GM19455 (cell line): Measurements from ENCODE around the gene FAM98C.
A peak's percentile ranks its signal among the peaks of the same experiment; 100 is the strongest.
"Not testable (repeated sequence)": the region's sequence is repeated elsewhere in the genome, so short reads cannot be mapped to it uniquely, and the experiment has no call there.

ENCODE experiments used
- ATAC-seq: cut with Tn5 transposase; IDR thresholded peaks from one replicate; pipeline ENCODE4 v1.9.1; 2021; ENCODE audit not compliant: unreplicated experiment

The FAM98C gene

GRCh38 chr19:38402967-38403674, at the start of gene FAM98C:
Gene FAM98C (plus strand): TSS chr19:38403093. CDS start chr19:38403154, 61 bp downstream.
- peak; percentile 81 for ATAC-seq

- ATAC-seq, result no peak
These were observed 46.9 kb upstream of the FAM98C start for GRCh38 chr19:38355728-38356725.

DNA sequence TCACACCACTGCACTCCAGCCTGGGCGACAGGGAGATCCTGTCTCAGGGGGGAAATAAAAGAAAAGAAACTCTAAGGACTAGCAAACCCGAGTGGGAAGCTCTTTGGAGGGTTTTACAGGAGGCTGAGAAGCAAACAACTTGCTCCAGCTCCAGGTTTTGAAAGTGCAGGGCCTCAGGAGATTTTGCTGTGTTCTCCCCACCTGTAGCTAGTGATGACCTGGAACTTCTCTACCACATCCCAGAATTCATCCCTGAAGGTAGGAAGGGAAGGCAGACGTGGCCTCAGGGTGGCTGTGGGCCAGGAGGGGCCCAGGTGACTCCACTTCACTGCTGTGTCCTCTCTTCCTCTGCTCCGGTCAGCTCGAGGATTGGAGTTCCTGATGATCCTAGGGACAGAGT, 44.8 kb upstream of the FAM98C start:
- no peak for ATAC-seq

- no peak for ATAC-seq
These were observed 43.5 kb upstream of the FAM98C start for GRCh38 chr19:38359242-38360021.

DNA sequence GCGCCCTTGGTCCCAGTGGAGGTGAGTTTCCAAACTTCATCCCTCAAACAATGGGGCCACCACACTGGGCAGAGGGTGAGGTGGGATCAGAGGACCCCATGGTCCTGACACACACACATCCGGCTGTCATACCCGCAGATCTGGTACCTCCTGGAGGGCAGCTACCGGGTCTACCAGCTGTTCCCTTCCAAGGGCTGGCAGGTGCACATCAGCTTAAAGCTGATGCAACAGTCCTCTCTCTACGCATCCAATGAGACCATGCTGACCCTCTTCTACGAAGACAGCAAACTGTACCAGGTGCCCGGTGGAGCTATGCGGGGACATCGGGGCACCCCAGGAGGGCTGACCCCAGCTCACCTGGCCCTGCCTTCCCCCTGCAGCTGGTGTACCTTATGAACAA, 42.5 kb upstream of the FAM98C start:
- no peak for ATAC-seq

- no peak for ATAC-seq
These were observed 41.9 kb upstream of the FAM98C start for GRCh38 chr19:38360839-38361631.

- ATAC-seq, result no peak
These were observed 41.2 kb upstream of the FAM98C start for GRCh38 chr19:38361633-38362075.

DNA sequence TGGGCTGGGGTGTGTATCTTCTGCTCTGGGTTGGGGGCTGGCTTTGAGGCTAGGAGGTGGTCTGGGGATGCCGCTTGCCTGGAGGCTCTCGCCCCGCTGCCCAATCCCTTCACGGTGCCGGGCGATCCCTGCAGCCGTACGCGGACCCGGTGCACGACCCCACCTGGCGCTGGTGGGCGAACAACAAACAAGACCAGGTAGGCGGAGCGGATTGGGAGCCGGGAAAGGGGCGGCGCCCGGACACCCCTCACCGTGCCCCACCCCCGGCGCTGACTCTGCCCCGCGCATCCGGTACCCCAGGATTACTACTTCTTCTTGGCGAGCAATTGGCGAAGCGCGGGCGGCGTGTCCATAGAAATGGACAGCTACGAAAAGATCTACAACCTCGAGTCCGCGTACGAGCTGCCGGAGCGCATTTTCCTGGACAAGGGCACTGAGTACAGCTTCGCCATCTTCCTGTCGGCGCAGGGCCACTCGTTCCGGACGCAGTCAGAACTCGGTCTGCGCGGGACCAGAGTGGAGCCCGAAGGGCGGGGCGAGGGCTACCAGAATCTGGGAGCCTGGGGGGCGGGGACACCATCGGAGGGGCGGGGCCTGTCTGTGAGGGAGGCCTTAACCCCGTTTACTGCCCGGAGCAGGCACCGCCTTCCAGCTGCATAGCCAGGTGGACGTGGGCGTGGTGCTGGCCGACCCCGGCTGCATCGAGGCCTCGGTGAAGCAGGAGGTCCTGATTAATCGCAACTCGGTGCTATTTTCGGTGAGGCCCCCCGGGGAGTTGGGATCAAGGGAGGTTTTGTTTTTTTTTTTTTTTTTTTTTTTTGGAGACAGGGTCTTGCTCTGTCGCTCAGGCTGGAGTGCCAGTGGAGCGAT, 40.6 kb upstream of the FAM98C start:
- no peak for ATAC-seq

- ATAC-seq, result not testable (repeated sequence)
These were observed 39.8 kb upstream of the FAM98C start for GRCh38 chr19:38362946-38363688.

DNA sequence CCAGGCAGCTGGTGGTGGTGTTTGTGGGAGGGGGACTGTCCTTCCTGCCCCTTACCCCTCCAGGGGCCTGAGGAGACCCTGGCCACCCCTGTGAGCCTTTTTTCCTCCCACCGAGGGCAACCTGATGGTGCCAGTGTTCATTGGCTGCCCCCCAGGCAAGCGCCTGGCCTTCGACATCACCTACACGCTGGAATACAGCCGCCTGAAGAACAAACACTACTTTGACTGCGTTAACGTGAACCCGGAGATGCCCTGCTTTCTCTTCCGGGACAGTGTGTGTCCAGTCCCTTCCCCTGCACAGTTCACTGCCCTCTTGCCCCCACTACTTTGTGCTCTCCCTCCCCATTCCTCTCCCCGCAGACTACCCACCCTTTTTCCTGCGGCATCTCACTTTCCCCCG, 35.9 kb upstream of the FAM98C start:
- no peak for ATAC-seq

GRCh38 chr19:38369584-38369983, 33.3 kb upstream of the FAM98C start:
- no peak for ATAC-seq

- no peak for ATAC-seq
These were observed 32.6 kb upstream of the FAM98C start for GRCh38 chr19:38370299-38370698.

DNA sequence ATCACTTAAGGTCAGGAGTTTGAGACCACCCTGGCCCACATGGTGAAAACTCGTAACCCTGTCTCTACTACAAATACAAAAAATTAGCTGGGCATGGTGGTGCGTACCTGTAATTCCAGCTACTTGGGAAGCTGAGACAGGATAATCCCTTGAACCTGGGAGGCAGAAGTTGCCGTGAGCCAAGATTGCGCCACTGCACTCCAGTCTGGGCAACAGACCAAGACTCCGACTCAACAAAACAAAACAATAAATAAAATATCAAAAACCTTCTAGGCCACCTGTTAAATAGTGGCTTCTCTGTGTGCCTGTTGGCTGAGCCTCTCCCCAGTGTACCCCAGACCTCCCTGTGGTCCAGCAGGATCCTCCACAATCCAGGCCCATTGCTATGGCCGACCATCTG, 31.8 kb upstream of the FAM98C start:
- no peak for ATAC-seq

DNA sequence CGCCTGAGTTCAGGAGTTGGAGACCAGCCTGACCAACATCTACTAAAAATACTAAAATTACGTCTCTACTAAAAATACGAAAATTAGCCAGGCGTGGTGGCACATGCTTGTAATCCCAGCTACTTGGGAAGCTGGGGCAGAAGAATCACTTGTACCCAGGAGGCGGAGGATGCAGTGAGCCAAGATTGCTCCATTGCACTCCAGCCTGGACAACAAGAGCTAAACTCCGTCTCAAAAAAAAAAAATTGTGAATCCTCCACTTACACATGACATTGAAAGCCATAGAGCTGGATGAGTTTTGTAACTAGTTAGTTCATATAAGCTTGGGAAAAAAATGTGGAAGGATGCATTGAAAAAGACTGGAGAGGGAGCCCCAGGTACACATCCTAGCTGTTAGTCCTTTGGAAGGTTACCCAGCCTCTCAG, 29.0 kb upstream of the FAM98C start:
- ATAC-seq, result no peak

DNA sequence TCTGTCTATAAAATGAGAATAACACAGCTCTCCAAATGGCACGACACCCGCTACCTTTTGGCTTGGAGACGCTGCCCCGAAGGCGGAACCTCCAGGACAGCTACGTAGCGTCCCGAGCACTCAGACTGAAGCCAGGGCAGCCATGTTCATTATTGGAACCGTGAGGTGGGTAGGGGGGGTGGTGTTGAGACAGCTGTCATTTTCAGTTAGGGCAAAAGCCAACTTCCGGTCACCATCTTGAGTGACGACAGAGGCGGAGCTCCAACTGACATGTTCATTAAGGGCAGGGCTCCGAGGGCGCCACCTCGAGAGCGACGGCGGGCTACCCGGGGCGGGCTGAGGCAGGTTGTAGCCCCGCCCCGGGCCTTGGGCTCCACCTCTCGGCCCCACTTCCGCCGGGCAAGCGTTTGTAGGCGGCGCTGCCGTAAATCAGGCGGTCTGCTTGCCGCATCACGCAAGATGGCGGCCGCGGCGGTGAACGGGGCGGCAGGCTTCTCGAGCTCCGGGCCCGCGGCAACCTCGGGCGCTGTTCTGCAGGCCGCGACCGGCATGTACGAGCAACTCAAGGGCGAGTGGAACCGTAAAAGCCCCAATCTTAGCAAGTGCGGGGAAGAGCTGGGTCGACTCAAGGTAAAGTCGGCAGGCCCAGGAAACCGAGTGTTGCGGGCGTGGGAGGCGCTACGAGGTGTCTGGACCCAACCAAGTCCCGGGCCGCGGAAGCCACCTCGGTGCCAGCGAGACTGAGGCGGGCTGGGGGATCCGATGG, 28.4 kb upstream of the FAM98C start, which contains the start of gene PSMD8:
Gene PSMD8 (plus strand): TSS at position 240 of the 766 bp plus-strand sequence. CDS start 31 bp downstream, at position 271.
- ATAC-seq, result peak; percentile 91

DNA sequence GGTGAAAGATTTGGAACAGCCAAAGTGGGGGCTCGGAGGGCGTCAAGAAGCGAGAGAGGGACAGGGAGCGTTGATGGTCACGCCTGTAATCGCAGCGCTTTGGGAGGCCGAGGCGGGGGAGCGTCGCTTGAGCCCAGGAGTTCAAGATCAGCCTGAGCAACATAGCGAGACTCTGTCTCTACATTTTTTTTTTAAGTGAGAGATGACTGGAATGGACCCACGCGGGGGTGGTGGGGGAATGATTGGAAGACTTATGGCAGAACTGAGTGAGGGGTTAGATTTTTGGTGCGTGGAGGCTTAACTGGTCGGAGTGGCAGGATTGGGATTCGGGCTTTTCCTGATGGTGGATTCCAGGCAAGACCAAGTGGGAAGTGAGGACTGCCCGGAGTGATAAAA, 27.8 kb upstream of the FAM98C start:
- ATAC-seq, result no peak

DNA sequence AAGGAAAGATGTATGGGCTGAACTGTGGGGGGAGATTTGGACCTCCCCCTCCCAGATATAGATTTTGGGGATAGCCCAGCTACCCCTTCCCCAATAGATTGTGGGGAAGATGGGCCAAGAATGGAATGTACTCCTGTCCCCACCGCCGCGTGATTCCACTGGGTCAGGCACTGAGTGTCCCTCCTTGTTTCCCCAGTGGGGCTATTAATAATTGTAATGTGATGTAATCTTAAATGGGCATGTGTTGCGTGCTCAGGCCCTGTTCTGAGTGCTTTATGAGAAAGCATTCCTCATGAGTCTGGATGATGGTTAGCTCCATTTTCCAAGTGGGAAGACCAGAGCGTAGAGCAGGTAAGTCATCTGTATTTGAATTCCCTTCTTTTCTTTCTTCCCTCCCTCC, 27.1 kb upstream of the FAM98C start:
- ATAC-seq, result no peak

GRCh38 chr19:38376576-38376975, 26.3 kb upstream of the FAM98C start:
- ATAC-seq, result no peak
